IMR-90 (cell line): ENCODE results near the gene PHKG2.

ENCODE experiments used
- CTCF ChIP-seq: conservative IDR thresholded peaks from 2 replicates; pipeline ENCODE4 v1.5.1; 2012; ENCODE audit warnings: mild to moderate bottlenecking, low read depth, low read length, improper control_type of control experiment
- RFX5 ChIP-seq: IDR thresholded peaks from 2 replicates; pipeline ENCODE4 v1.8.0; 2012; ENCODE audit warnings: low read depth, mild to moderate bottlenecking, low read length, moderate library complexity
- TF ChIP-seq, protein P1 (sequence below): fragments of 150-350 bp; IDR thresholded peaks from 2 replicates; pipeline ENCODE4 v1.6.1; 2017; ENCODE audit warnings: mild to moderate bottlenecking, antibody characterized with exemption, low read length, low read depth

GRCh38 chr16:30778549-30779244 is 30.5 kb downstream of the PHKG2 start:
- TF ChIP-seq CTCF = no peak
- TF ChIP-seq, protein P1, sequence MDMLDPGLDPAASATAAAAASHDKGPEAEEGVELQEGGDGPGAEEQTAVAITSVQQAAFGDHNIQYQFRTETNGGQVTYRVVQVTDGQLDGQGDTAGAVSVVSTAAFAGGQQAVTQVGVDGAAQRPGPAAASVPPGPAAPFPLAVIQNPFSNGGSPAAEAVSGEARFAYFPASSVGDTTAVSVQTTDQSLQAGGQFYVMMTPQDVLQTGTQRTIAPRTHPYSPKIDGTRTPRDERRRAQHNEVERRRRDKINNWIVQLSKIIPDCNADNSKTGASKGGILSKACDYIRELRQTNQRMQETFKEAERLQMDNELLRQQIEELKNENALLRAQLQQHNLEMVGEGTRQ = no peak
- no peak for TF ChIP-seq RFX5
